Glomerular visceral epithelial cell (primary cell): ENCODE results near the gene UMAD1.
A peak's percentile ranks its signal among the peaks of the same experiment; 100 is the strongest.

Experiments
- DNase-seq: peaks from one replicate; pipeline ENCODE4 v3.0.0-alpha.2; 2016; ENCODE audit errors: extremely low spot score

UMAD1 gene

DNA sequence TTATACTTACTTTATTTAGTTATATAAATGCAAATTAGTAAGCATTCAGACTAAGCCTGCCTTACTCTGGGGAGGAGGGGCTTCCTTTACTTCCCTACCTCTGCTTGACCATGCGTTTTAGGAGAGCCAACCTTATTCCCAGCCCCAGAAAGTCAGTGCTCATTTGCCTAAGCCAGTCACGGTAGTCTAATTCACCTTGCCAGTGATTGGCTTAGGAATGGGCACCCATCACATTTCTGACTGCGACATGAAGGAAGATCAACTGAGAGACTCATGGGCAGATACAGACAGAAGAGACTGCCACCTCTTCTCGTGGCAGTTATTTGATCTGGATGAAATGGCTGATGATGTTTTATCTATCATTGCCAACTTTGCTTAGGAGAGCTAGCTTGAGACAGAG, 48.4 kb downstream of the UMAD1 start:
- no peak for DNase-seq

DNA sequence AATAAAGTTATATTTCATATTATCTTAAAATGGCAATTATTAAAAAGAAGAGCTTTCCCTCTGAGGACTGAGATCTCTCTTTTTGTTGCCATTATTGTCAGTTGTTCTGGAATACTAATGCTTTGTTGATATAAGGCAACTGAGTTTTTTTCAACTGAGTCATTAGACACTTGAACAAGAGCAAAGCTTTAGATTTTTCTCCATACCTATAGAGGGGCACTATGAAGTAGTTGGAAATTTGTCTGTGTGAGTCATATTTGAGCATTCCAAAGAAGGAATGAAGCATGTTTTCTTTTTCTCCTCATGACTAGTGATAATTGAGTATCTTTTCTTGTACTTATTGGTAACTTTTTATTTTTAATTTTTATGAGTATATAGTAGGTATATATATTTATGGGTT, 53.3 kb downstream of the UMAD1 start:
- DNase-seq, result peak; percentile 64

DNA sequence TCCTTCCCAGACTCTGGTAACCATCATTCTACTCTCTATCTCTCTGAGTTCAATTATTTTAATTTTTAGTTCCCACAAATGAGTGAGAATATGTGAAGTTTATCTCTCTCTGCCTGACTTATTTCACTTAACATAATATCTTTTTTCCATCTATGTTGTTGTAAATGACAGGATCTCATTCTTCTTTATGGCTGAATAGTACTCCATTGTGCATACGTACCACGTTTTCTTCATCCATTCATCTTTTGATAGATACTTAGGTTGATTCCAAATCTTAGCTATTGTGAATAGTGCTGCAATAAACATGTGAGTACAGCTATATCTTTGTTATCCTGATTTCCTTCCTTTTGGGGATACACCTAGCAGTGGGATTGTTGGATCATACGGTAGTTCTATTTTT, 54.0 kb downstream of the UMAD1 start:
- DNase-seq, result no peak

DNA sequence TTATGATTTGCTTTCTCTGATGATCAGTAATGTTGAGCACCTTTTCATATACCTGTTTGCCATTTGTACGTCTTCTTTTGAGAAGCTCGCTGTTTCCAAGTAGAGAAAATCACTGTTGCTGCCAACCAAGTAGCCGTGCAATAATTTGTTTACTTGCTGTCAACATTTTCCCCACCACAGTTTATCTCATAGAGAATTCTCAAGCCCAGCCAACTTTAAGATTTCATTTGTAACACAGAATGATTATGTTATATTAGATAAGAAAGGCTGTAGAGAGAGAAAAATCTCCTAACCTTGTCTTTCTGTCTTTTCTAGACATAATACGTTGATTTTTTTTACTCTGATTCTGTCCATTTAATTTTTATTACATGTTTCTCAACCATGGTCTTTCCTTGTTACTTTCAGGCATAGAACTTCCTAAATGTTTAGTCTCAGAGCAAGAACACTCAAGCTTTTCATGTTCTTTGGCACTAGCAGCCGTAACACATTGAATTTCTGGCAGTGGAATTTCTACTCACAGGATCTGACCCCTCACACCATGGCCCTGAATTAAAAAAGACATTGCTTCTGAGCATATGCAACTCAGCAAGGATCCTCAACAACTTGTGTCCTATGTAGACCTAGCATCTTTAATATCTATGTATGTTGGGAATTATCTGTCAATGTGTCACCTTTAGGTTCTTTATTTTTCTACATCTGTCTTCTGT, 54.7 kb downstream of the UMAD1 start:
- DNase-seq, result no peak

DNA sequence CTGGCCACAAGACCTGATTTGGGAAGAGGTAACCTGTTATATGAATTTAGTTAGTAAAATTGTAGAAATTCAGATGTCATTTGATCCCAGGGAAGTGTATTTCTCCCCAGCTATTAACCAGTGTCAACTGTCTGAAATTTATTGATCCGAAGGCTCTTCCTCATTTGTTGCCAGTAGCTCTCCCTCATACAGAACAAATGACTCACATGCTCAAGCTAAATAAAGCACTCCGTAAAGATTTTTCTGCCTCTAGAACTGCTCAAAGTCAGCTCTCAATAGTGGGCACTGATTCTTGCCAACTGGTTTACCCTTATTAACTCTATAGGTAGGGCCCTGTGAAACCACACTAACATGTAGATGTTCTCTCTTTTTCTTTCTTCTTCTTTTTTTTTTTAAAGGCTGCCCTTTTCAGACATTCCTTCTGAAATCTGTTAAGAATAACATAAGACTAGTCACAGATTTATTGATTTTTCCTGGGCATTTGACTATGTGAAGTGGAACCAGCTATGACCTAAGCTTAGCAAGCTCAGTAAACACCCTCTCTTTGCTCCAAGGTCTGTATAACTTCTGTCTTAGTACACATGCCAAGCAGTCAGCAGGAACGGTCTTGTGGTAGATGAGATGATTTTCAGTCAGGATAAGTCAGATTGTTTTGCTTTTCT, 56.0 kb downstream of the UMAD1 start:
- peak; percentile 53 for DNase-seq

DNA sequence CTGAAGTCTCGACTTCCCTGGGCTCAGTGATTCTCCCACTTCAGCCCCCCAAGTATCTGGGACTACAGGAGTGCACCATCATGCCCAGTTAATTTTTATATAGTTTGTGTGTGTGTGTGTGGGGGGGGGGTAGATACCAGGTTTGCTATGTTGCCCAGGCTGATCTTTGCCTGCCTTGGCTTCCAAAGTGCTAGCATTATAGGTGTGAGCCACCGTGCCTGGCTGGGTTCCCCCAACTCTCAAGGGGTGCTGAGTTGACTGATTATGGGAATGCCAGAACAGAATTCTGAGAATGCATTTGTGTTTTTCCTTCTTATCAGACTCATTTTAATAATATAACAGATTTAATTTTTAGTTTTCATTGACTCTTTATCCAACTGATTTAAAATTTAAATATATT, 58.4 kb downstream of the UMAD1 start:
- DNase-seq, result no peak

DNA sequence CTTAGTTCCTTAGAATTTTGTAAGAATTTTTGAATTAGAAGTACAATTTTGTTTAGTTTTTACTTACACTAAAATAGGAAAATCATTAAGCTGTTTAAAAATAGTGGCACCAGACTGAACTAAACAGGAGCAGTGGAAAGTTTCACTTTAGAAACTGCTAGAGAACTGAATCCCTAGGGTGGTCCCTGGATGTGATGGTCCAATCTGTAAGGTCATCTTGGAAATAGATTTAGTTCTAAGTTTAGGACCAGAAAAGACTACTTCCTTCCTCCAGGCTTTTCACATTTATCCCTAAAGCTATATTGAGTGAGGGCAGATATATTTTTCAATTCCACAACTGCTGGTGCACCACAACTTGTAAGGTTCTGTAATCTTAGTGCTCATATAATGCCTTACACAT, 58.8 kb downstream of the UMAD1 start:
- no peak for DNase-seq

DNA sequence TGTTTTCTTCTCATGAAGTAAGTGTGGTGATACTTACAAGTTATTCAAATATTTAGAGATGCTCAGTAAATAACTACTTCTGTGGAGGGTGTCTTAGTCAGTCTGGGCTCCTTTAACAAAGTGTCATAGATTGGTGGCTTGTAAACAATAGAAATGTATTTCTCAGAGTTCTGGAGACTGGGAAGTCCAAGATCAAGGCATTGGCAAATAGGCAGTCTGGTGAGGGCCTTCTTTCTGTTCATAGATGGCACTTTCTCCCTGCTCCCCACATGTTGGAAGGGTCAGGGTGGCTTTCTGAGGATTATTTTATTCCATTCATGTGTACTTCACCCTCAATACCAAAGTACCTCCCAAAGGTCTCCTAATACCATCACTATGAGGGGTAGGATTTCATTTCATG, 59.4 kb downstream of the UMAD1 start:
- DNase-seq, result no peak

DNA sequence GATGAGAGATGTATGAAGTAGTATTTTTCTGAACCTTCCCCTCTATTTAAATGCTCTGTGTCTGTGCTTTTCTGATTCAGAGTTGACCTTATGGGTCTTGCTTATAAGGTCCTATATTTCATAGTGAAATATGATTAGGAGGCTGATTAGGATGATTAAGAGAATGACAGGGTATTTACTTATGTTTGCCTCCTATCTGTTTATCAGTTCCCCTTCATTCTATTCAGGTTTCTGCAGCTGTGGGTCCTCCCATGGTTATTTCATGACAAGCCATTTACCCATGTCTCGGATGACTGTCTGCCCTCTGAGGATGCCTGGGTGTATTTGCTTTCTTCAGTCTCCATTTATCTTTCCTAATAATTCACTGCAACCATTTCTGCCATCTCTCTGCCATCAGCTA, 61.0 kb downstream of the UMAD1 start:
- no peak for DNase-seq

DNA sequence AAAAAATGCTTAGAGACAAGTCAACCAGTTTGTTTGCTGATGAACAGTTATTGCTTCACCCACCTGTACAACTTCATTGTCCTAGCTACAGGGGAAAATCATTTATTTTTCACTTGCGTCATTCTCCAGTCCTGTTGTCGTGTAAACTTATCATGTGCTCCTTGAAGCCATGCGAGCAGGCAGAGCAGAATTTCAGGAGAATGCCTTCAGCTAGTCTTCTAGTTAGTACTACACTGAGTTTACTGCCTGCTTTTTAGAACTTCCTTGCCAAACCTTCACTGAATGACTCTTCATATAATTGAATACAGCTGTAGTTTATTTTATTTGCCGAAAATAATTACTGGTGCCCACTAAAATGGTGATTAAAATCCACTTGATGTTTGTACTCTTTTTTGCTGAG, 62.3 kb downstream of the UMAD1 start:
- no peak for DNase-seq

DNA sequence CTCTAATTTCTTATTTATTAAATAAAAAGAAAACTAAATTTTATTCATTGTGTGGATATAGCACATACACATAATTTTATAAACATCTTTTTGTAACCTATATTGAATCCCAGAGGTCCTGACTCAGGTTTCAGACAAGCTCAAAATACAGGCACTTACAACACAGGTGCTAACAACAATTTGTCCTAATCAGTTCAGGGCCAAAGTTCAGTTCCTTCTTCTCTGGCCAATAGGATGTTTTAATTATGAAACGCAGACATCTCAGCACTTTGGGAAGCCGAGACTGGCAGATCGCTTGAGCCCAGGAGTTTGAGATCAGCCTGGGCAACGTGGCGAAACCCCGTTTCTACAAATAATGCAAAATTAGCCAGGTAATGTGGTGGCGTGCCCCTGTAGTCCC, 62.9 kb downstream of the UMAD1 start:
- DNase-seq, result no peak

DNA sequence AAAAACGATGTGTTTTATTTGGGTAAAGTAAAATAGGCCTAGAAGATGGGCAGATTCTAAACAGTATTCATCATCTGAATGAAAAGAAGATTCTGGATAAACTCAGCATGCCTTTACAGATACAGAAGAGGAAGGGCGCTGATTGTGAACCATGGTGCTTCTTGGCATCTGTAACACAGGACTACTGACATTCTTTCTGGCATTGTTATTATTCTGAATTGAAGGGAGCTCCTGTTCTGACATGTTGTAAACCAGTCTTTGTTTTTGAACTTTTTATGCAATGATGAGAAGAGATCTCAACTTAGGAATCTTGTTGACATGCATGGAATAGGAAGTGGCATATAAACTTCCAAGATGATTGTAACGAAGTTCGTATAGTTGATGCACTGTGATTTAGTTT, 64.3 kb downstream of the UMAD1 start:
- no peak for DNase-seq

DNA sequence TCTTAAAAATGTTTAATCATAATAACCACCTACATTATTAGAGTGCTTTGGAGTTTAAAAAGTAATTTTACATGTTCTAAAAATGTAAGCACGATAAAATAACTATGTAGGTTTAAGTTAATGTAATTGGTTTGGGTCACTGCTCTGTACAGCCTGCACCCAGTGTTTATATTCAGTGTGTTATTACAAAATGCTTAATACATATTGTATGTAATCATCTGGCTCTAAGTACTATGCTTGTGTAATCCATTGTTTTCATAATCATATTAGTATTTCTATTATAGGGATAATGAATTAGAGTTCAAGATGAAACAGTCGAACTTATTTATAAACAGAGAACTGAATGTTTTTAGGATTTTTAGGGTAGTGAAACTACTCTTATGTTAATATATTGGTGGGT, 64.8 kb downstream of the UMAD1 start:
- DNase-seq, result no peak

DNA sequence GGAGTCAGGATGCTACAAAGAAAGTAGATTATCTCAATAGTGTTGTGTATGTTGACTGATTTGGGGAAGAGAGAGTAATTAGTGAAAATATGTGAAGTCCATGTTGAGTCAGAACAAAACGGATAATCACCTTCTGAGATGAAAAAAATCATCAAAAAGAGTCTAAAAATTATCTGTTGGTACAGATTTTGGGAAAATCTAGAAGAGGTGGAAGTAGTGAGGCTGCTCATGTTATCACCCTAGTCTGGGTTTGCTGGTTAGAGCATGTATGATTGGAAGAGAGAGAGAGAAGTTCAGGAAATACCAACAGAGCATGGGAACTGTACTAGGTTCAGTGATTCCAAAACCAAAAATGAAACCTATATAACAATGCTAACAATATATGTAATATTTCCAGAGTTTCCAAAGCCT, 65.6 kb downstream of the UMAD1 start:
- no peak for DNase-seq

DNA sequence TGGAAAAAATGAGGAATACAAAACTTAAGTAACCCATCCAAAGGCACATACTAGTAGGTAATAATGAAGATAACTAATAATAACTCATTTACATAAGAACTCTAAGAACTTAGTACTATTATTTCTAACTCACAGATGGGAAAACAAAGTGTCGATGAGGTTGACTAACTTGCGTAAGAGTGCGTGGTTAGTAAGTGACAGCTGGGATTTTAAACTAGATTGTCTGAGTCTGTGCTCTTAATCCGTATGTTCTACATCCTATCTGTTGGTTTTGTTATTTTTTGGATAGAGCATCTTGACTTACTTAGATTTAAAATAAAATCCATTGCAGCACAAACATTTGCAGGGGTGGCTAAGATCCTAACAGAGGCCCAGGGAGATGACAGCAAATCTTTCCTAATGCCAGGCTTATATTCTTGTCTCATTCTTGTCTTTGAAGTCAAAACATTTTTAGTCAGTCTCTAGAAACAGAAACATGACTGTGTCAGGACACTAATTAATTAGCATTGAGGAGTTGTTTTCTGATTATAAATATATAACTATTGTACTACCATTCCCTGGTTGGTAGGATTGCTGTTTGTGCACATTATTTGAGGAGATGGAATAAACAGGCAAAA, 66.1 kb downstream of the UMAD1 start:
- no peak for DNase-seq

DNA sequence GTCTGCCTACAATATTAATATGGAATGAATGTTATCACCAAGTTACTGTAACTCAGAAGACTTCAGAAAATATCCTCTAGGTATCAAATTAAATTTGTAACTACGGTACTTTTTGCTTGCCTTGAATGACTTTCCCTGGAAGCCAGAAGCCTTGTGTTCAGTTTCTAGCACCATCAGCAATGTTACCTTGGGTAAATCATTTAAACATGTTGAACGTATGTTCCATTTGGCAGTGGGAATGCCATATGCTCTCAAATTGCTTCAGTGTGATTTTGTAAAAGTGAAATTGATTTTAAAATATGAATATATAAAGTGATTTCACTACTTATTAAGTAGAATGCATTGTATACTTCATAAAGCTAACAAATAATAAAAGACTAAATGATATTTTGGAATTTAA, 66.7 kb downstream of the UMAD1 start:
- DNase-seq, result no peak

DNA sequence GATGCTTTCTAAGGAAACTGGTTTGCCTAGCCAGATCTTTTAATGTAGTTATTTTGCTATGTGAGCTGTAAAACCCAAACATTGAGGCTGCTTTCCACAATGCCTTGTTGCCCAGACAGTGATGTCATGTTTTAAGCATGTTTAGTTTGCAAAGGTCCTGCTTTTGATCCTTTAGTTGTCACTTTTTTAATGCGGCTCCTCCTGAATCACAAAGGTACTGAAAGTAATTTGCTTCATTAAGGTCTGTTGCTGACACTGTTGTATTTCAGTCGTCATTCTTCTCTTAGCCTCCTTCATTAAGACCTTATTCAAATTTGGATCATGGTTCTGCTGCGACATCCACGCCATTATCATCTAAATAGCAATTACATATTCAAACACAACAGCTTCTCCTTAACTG, 67.3 kb downstream of the UMAD1 start:
- peak; percentile 38 for DNase-seq

DNA sequence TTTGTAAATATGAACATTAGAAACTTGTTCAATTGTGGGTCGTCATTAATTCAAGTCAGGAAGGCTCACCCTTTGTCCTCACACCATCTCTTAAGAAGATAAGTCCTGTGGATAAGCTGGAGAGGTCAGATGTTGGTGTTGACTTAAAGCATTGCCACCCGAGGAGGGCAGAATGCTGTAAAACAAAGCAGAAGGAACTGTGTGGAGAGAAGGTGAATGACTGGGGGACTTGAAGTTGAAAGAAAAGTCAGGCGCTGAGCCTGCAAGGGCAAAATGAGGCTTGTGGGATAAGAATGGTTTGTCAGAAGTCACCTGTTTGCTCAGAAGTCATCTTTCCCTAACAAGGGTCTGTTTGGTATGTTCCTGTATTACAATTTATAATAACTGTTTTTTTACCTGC, 68.7 kb downstream of the UMAD1 start:
- DNase-seq, result no peak

DNA sequence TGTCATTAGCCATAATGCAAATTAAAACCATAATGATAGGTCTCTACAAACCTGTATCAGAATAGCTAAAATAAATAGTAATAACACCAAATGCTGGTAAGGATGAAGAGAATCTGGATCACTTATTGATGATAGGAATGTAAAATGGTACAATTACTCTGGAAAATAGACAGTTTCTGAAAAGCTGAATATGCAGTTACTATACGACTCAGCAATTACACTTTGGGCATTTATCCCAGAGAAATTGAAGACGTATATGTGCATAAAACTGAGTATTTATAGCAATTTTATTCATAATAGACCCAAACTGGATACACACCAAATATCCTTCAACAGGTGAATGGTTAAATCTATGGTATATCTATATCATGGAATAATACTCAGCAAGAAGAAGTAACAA, 69.9 kb downstream of the UMAD1 start:
- DNase-seq, result no peak

DNA sequence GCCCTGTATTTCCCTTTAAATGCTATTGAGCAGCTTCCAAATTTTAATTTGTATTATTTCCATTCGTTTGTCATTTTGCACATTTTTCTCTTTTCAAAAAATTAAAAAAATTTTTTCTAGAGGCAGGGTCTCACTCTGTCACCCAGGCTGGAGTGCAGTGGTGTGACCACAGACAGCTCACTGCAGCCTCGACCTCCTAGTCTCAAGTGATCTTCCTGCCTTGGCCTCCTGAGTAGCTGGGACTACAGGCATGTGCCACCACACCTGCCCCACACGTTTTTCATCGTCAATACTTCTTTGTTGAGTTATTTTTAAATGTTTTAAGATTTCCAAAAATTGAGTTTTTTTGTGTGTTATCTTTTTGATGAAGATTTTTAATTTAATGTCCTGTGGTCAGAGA, 73.2 kb downstream of the UMAD1 start:
- no peak for DNase-seq

DNA sequence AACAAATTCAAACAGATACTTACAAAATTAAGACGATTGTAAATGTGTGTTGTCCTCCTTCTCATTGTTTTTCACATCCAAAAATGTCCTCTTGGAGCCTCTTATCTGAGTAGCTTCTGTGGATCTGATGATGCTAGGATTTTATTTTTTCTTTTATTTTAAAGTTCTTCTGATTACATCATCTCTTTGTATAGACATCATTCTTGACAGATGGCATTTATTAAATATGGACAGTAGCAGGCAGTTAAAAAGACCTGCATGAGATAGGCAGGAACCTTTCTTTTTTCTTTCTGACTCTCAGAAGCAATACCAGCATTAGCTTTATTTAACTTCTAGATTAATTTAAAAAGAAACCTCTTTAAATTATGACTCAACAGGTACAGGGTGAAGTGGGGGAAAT, 77.9 kb downstream of the UMAD1 start, which contains the start of gene RPA3:
TSS of gene RPA3 (minus strand) at position 116 of the 400 bp plus-strand sequence. CDS start 78,189 bp downstream, outside the sequence.
- no peak for DNase-seq

DNA sequence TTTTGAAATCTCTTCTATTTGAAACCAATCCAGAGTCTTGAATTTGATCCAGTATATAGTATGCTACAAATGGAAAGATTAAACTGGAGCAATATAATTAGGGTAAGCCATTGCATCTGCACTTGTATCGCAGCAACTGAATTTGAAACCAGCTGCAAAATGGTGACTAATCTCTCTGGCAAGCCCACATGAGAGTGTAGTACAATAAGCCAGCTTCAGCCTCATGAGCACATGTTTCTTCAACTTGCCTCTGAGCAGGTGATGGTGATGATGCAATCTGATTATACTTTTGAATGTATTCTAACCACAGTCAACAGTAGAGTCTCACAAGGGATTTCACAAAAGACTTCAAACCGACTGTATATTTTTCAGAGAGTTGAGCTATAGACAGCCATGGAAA, 78.7 kb downstream of the UMAD1 start:
- DNase-seq, result peak; percentile 60

DNA sequence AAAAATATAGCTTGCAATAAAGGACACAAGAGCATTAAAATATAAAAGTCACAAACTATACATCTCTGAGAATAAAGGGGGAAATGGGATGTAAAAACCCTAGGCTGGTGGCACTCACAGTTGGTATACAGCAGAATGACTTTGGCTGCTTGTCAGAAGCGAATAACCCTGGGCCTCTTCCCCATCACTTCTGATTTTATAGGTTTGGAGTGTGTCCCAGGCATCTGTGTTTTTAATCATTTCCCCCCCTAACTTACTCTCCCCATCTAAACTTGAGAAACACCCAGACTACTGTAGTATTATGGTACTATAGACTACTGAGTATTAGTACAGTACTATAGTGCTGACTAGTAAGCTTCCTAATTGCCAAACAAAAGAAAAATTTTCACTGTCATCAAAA, 79.6 kb downstream of the UMAD1 start:
- no peak for DNase-seq
